ENCODE measurements around the gene KIF19. TPM values are rescaled to one million over a fixed set of nuclear protein-coding genes. Genes with fewer than 3 reads are reported as not detected.

The KIF19 gene
- total and polyA plus RNA-seq, 2 of the 4 experiments (the other 2 are of a cell fraction), result not detected

DNA sequence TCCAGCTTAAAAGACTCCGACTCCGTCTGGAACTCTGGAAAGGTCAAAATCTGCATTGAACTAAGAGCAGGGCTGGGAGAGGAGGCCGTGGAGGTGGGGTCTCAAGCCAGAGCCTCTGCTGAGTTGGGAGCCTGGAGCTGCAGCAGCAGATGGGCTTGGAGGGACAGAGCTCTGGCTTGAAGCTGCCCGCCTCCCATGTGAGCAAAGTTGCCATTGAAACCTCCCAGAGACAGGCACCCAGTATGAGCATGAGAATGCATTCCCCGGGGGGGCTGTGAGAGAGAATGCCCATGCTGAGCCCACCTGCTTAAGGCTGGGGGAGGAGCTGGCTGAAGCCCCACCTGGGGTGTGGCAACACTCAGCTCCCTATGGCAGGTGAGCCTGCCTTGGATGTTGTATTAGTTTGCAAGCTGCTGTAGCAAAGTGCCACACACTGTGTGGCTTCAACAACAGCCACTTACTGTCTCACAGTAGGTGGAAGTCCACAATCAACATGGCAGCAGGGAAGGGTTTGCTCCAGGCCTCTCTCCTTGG lies 9.6 kb downstream of the KIF19 start:
- Histone ChIP-seq H3K4me2 (ENCODE audit: low read depth, low read length) (no peak overlapping the region), H3K4ac (ENCODE audit: low read depth, low read length) (no peak overlapping the region), H3K14ac (replicated peaks; ENCODE audit: low read depth, low read length) (no peak overlapping the region), H3K79me1 (ENCODE audit: low read depth in 1 of 2, low read length in 2 of 2) (no peaks in the 10 kb centered on the region), H4K5ac (ENCODE audit: low read depth, low read length) (no peak overlapping the region), H4K20me1 (ENCODE audit: insufficient read depth, low read length) (no peaks in the 10 kb centered on the region), H3K9ac (ENCODE audit: low read depth, low read length) (no peak overlapping the region), H2BK15ac (ENCODE audit: low read depth, low read length) (no peak overlapping the region), H4K91ac (ENCODE audit: insufficient read depth, low read depth, low read length) (no peak overlapping the region), H2BK5ac (ENCODE audit: low read depth, low read length, poor library complexity, severe bottlenecking) (no peak overlapping the region), H3K56ac (ENCODE audit: extremely low read depth, insufficient read depth, low read length) (no peak overlapping the region), H3K9me1 (ENCODE audit: insufficient read depth, low read length) (no peaks in the 10 kb centered on the region), H2BK120ac (ENCODE audit: low read depth, low read length) (no peak overlapping the region), H3K4me3 (ENCODE audit: insufficient read depth, low read depth, low read length) (no peak overlapping the region), H4K8ac (ENCODE audit: low read depth in 2 of 2, low read length in 2 of 2) (no peak overlapping the region), H2AK5ac (ENCODE audit: low read depth, low read length) (no peak overlapping the region), H3K27me3 (ENCODE audit: control insufficient read depth, insufficient read depth, low read length) (no peaks in the 10 kb centered on the region), H3K18ac (ENCODE audit: low read depth, low read length) (no peak overlapping the region), H3K23ac (ENCODE audit: low read depth, low read length) (no peak overlapping the region), H3K4me1 (ENCODE audit: control insufficient read depth, insufficient read depth, low read length) (no peaks in the 10 kb centered on the region), H3K27ac (ENCODE audit: insufficient read depth, low read length) (no peak overlapping the region), H3K36me3 (ENCODE audit: control insufficient read depth, insufficient read depth, low read length) (no peaks in the 10 kb centered on the region), H2AK9ac (replicated peaks; ENCODE audit: low read depth, low read length, poor library complexity) (no peak overlapping the region), H2AFZ (replicated peaks; ENCODE audit: low read length, poor library complexity) (no peak overlapping the region), H2BK20ac (ENCODE audit: low read depth, low read length) (no peak overlapping the region), H3K9me3 (ENCODE audit: control insufficient read depth, insufficient read depth, low read length) (no peaks in the 10 kb centered on the region)
- in situ Hi-C loops (cut with MboI; ENCODE audit: low sequenced_read_pairs), result no loop called here
- ATAC-seq (ENCODE audit: low read depth), result no peak
- intact Hi-C loops (cut with micrococcal nuclease), result no loop called here
- BruUV-seq (replicated peaks), result no TSS peak
- POLR2A ChIA-PET (ENCODE audit: unreplicated experiment), result no interaction called here
- dilution Hi-C loops (cut with HindIII; ENCODE audit: low sequenced_read_pairs, unreplicated experiment), result no loop called here
- DNase-seq, result no peak
- no peak for TF ChIP-seq POLR2A (IDR thresholded peaks at IDR 0.05; ENCODE audit: low read depth, low read length)
- TF ChIP-seq RFX5 (IDR thresholded peaks at IDR 0.05; ENCODE audit: low read depth, low read length), result no peak
- no peak for TF ChIP-seq SMC3 (IDR thresholded peaks at IDR 0.05; ENCODE audit: low read depth, low read length)
- TF ChIP-seq CHD1 (IDR thresholded peaks at IDR 0.05; ENCODE audit: low read depth, low read length), result no peak
- TF ChIP-seq RAD21 (IDR thresholded peaks at IDR 0.05; ENCODE audit: low read length), result no peak
- TF ChIP-seq RCOR1 (IDR thresholded peaks at IDR 0.05; ENCODE audit: insufficient replicate concordance, low read length), result no peak
- no peak for TF ChIP-seq CEBPB (IDR thresholded peaks at IDR 0.05; ENCODE audit: low read depth, low read length)
- TF ChIP-seq, protein P1, sequence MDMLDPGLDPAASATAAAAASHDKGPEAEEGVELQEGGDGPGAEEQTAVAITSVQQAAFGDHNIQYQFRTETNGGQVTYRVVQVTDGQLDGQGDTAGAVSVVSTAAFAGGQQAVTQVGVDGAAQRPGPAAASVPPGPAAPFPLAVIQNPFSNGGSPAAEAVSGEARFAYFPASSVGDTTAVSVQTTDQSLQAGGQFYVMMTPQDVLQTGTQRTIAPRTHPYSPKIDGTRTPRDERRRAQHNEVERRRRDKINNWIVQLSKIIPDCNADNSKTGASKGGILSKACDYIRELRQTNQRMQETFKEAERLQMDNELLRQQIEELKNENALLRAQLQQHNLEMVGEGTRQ (IDR thresholded peaks at IDR 0.05; ENCODE audit: low read depth, low read length), result no peak
- no peak for TF ChIP-seq CTCF (conservative IDR thresholded peaks at IDR 0.05; ENCODE audit: low read depth, low read length)
- no peak for TF ChIP-seq MAZ (IDR thresholded peaks at IDR 0.05; ENCODE audit: borderline replicate concordance, low read depth, low read length)
- no peak for TF ChIP-seq BHLHE40 (IDR thresholded peaks at IDR 0.05; ENCODE audit: low read depth, low read length)
- no peak for TF ChIP-seq FOS (IDR thresholded peaks at IDR 0.05; ENCODE audit: low read depth, low read length)
- TF ChIP-seq, protein P2, sequence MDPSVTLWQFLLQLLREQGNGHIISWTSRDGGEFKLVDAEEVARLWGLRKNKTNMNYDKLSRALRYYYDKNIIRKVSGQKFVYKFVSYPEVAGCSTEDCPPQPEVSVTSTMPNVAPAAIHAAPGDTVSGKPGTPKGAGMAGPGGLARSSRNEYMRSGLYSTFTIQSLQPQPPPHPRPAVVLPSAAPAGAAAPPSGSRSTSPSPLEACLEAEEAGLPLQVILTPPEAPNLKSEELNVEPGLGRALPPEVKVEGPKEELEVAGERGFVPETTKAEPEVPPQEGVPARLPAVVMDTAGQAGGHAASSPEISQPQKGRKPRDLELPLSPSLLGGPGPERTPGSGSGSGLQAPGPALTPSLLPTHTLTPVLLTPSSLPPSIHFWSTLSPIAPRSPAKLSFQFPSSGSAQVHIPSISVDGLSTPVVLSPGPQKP (IDR thresholded peaks at IDR 0.05; ENCODE audit: borderline replicate concordance, low read depth, low read length), result no peak
- no peak for TF ChIP-seq MXI1 (IDR thresholded peaks at IDR 0.05; ENCODE audit: borderline replicate concordance, low read depth, low read length)
- TF ChIP-seq NFE2L2 (IDR thresholded peaks at IDR 0.05; ENCODE audit: low read depth, low read length), result no peak
- no peak for TF ChIP-seq MAFK (IDR thresholded peaks at IDR 0.05; ENCODE audit: low read depth, low read length)
- CTCF ChIA-PET, result no interaction called here
- WGBS, 2 experiments (ENCODE audit: extremely low coverage in 2 of 2, insufficient read length in 1 of 2), result 36% methylated on average over 2 of the region's 5 CpGs; no CpG with 5 or more reads in 1 of the 2 experiments
